OCI-LY3 (cell line): ENCODE results near the gene UNC5C.

Experiments used
- H2AFZ ChIP-seq: fragments of 200-600, 300-600 bp; shearing (Covaris generic); 2 replicates; pipeline ENCODE4 v1.6.0; 2014; ENCODE audit warnings: antibody characterized with exemption, low read depth, low read length
- H3K27ac ChIP-seq: fragments of 200-600, 300-600 bp; sonication (generic); 2 replicates; pipeline ENCODE4 v1.5.1; 2014; ENCODE audit warnings: mild to moderate bottlenecking, low read length, moderate library complexity, mixed read lengths
- H3K27me3 ChIP-seq: fragments of 200-600, 300-600 bp; sonication (generic); 2 replicates; pipeline ENCODE4 v1.6.1; 2014; ENCODE audit warnings: low read depth, low read length, mixed read lengths
- H3K36me3 ChIP-seq: fragments of 200-600, 300-600 bp; sonication (generic); replicated peaks from 2 replicates; pipeline ENCODE3; 2014; ENCODE audit warnings: low read depth, low read length, mixed read lengths
- H3K4me1 ChIP-seq: fragments of 300-600, 200-600 bp; sonication (generic); 2 replicates; pipeline ENCODE4 v1.6.1; 2014; ENCODE audit warnings: low read length, mixed read lengths
- H3K4me2 ChIP-seq: fragments of 200-600, 300-600 bp; sonication (generic); 2 replicates; pipeline ENCODE4 v1.6.1; 2014; ENCODE audit warnings: low read length, mixed read lengths
- H3K4me3 ChIP-seq: fragments of 300-600, 200-600 bp; sonication (generic); 2 replicates; pipeline ENCODE4 v1.5.1; 2014; ENCODE audit warnings: antibody characterized with exemption, mild to moderate bottlenecking, low read length, moderate library complexity
- H3K79me2 ChIP-seq: fragments of 300-600, 200-600 bp; shearing (Covaris generic); 2 replicates; pipeline ENCODE4 v1.6.1; 2014; ENCODE audit warnings: mild to moderate bottlenecking, low read length, mixed read lengths
- H3K9ac ChIP-seq: fragments of 300-600, 200-600 bp; shearing (Covaris generic); 2 replicates; pipeline ENCODE4 v1.6.0; 2014; ENCODE audit warnings: mild to moderate bottlenecking, low read length, moderate library complexity
- H3K9me3 ChIP-seq: fragments of 200-600, 300-600 bp; shearing (Covaris generic); 2 replicates; pipeline ENCODE4 v1.6.1; 2014; ENCODE audit warnings: low read length, mixed read lengths; ENCODE audit not compliant: insufficient read depth
- H4K20me1 ChIP-seq: fragments of 200-600, 300-600 bp; sonication (generic); 2 replicates; pipeline ENCODE4 v1.6.1; 2016; ENCODE audit warnings: low read length, mixed read lengths; ENCODE audit not compliant: insufficient read depth
- CTCF ChIP-seq: fragments of 200-600, 300-600 bp; sonication (generic); IDR thresholded peaks from 2 replicates; pipeline ENCODE4 v1.5.1; 2014; ENCODE audit warnings: antibody characterized with exemption, low read length, low read depth
- EZH2phosphoT487 ChIP-seq: fragments of 200-600 bp; shearing (Covaris generic); IDR thresholded peaks from 2 replicates; pipeline ENCODE4 v1.6.1; 2018; ENCODE audit warnings: antibody characterized with exemption, mixed run types, low read depth

UNC5C gene

GRCh38 chr4:95288552-95288951, 260.2 kb downstream of the UNC5C start:
- H3K4me2 ChIP-seq = no peak overlapping the region
- H3K36me3 ChIP-seq = no peaks in the 10 kb centered on the region
- no peak overlapping the region for H2AFZ ChIP-seq
- H3K27me3 ChIP-seq = no peaks in the 10 kb centered on the region
- no peak overlapping the region for H3K9ac ChIP-seq
- TF ChIP-seq EZH2phosphoT487 (no peak), CTCF (no peak)
- no peaks in the 10 kb centered on the region for H4K20me1 ChIP-seq
- H3K27ac ChIP-seq = no peak overlapping the region
- H3K9me3 ChIP-seq = no peaks in the 10 kb centered on the region
- H3K4me3 ChIP-seq = no peak overlapping the region
- no peaks in the 10 kb centered on the region for H3K4me1 ChIP-seq
- no peaks in the 10 kb centered on the region for H3K79me2 ChIP-seq

GRCh38 chr4:95285797-95286196, 263.0 kb downstream of the UNC5C start:
- H3K4me2 ChIP-seq = no peak overlapping the region
- no peaks in the 10 kb centered on the region for H3K79me2 ChIP-seq
- no peaks in the 10 kb centered on the region for H4K20me1 ChIP-seq
- no peak overlapping the region for H3K27ac ChIP-seq
- H2AFZ ChIP-seq = no peak overlapping the region
- no peak overlapping the region for H3K9ac ChIP-seq
- no peak for TF ChIP-seq CTCF
- no peak for TF ChIP-seq EZH2phosphoT487
- H3K27me3 ChIP-seq = no peaks in the 10 kb centered on the region
- no peaks in the 10 kb centered on the region for H3K36me3 ChIP-seq
- no peak overlapping the region for H3K4me3 ChIP-seq
- H3K4me1 ChIP-seq = no peaks in the 10 kb centered on the region
- no peaks in the 10 kb centered on the region for H3K9me3 ChIP-seq

DNA sequence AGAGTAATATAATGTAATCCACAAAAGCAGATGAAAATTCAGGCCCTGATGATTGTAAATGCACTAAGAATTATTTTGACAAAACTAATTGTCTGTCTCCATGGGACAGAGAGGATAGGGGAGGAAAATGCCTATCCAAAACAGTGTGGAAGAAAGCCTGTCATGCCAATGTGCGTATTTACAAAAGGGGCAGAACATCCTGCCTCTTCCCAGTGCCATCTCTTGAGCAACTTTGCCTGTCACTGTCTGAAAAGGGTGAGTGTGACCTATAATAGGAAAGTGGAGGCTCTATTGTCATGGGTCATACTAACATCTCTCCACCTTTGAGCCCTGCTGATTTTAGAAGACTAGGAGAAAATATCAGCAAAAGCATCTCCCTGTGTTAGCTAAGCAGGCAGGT, 264.1 kb downstream of the UNC5C start:
- no peaks in the 10 kb centered on the region for H3K9me3 ChIP-seq
- no peak overlapping the region for H3K4me2 ChIP-seq
- H3K4me3 ChIP-seq = no peak overlapping the region
- no peaks in the 10 kb centered on the region for H3K79me2 ChIP-seq
- no peaks in the 10 kb centered on the region for H3K4me1 ChIP-seq
- no peak for TF ChIP-seq EZH2phosphoT487
- no peak for TF ChIP-seq CTCF
- no peaks in the 10 kb centered on the region for H3K36me3 ChIP-seq
- no peak overlapping the region for H3K27ac ChIP-seq
- no peak overlapping the region for H3K9ac ChIP-seq
- no peak overlapping the region for H2AFZ ChIP-seq
- H3K27me3 ChIP-seq = no peaks in the 10 kb centered on the region
- H4K20me1 ChIP-seq = no peaks in the 10 kb centered on the region

- Histone ChIP-seq H4K20me1 (no peaks in the 10 kb centered on the region), H3K27ac (no peak overlapping the region), H3K27me3 (no peaks in the 10 kb centered on the region), H3K4me2 (no peak overlapping the region), H2AFZ (no peak overlapping the region), H3K36me3 (no peaks in the 10 kb centered on the region), H3K9me3 (no peaks in the 10 kb centered on the region), H3K9ac (no peak overlapping the region), H3K79me2 (no peaks in the 10 kb centered on the region), H3K4me3 (no peak overlapping the region), H3K4me1 (no peaks in the 10 kb centered on the region)
- TF ChIP-seq CTCF (no peak), EZH2phosphoT487 (no peak)
Observed at GRCh38 chr4:95283320-95283719, 265.5 kb downstream of the UNC5C start.
